Measurements from ENCODE around the gene TBX15.

TBX15 gene

GRCh38 chr1:118985640-118986554, 2.2 kb downstream of the TBX15 start:
- DNase-seq: no peak

- DNase-seq: no peak
Observed at GRCh38 chr1:118984722-118985639, 3.2 kb downstream of the TBX15 start.

- DNase-seq: no peak
Observed at GRCh38 chr1:118984086-118984721, 3.9 kb downstream of the TBX15 start.

- DNase-seq: no peak
Observed at GRCh38 chr1:118983558-118984041, 4.5 kb downstream of the TBX15 start.

- no peak for DNase-seq
Observed at GRCh38 chr1:118982821-118983557, 5.2 kb downstream of the TBX15 start.

GRCh38 chr1:118982266-118982665, 5.9 kb downstream of the TBX15 start:
- DNase-seq: no peak

- no peak for DNase-seq
Observed at GRCh38 chr1:118981436-118981835, 6.7 kb downstream of the TBX15 start.

GRCh38 chr1:118979754-118980575, 8.2 kb downstream of the TBX15 start:
- no peak for DNase-seq

- no peak for DNase-seq
Observed at GRCh38 chr1:118978914-118979701, 9.0 kb downstream of the TBX15 start.

GRCh38 chr1:118977600-118977999, 10.5 kb downstream of the TBX15 start:
- no peak for DNase-seq

GRCh38 chr1:118974661-118975060, 13.5 kb downstream of the TBX15 start:
- no peak for DNase-seq

GRCh38 chr1:118973531-118974137, 14.5 kb downstream of the TBX15 start:
- DNase-seq: no peak

GRCh38 chr1:118973032-118973431, 15.1 kb downstream of the TBX15 start:
- DNase-seq: no peak

- no peak for DNase-seq
Observed at GRCh38 chr1:118970451-118970850, 17.7 kb downstream of the TBX15 start.

- DNase-seq: no peak
Observed at GRCh38 chr1:118963456-118964430, 24.4 kb downstream of the TBX15 start.

- DNase-seq: no peak
Observed at GRCh38 chr1:118963138-118963455, 25.0 kb downstream of the TBX15 start.

GRCh38 chr1:118961156-118961555, 27.0 kb downstream of the TBX15 start:
- DNase-seq: no peak

Measured in nucleus accumbens (tissue), 56 donors.